ENCODE results near the gene TBX20.

TBX20 gene

GRCh38 chr7:35253710-35254495, at the start of gene TBX20:
Gene TBX20, minus strand, starts transcription at chr7:35254100. Its CDS starts 480 bp downstream, at chr7:35253620.
- TF ChIP-seq, protein P1, sequence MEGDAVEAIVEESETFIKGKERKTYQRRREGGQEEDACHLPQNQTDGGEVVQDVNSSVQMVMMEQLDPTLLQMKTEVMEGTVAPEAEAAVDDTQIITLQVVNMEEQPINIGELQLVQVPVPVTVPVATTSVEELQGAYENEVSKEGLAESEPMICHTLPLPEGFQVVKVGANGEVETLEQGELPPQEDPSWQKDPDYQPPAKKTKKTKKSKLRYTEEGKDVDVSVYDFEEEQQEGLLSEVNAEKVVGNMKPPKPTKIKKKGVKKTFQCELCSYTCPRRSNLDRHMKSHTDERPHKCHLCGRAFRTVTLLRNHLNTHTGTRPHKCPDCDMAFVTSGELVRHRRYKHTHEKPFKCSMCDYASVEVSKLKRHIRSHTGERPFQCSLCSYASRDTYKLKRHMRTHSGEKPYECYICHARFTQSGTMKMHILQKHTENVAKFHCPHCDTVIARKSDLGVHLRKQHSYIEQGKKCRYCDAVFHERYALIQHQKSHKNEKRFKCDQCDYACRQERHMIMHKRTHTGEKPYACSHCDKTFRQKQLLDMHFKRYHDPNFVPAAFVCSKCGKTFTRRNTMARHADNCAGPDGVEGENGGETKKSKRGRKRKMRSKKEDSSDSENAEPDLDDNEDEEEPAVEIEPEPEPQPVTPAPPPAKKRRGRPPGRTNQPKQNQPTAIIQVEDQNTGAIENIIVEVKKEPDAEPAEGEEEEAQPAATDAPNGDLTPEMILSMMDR (IDR thresholded peaks at IDR 0.05; ENCODE audit: low read depth, low read length): no peak
- no peak for TF ChIP-seq MYC (IDR thresholded peaks at IDR 0.05; ENCODE audit: low read depth, low read length)
- TF ChIP-seq POLR2A (IDR thresholded peaks at IDR 0.05; ENCODE audit: extremely low read depth, insufficient read length): no peak
- TF ChIP-seq, protein P2, sequence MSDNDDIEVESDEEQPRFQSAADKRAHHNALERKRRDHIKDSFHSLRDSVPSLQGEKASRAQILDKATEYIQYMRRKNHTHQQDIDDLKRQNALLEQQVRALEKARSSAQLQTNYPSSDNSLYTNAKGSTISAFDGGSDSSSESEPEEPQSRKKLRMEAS (IDR thresholded peaks at IDR 0.05; ENCODE audit: low read depth, low read length): no peak
- H3K4me3 ChIP-seq (ENCODE audit: low read depth, low read length): peak within 1 kb of the TSS; percentile 49
- DNase-seq (ENCODE audit: low read depth): peak; percentile 58

DNA sequence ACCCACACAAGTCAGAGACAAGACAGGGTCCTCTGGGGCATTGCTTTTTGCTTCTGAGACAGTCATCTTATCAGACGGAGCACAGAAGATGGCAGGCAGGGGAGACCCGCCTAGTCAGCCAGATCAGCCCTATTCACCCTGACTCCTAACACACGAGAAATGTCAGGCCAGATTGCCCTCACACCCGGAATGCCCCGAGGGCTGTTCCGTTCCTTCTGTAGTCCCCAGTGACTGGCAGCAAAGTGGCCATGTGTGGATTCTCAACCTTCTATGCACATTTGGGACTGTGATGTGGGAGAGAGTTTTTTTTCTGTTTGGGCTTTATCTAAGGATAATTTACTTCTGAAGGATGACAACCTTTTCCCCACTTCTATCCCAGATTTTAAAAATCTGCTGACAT, 35.5 kb upstream of the TBX20 start:
- DNase-seq (ENCODE audit: low read depth): no peak
- TF ChIP-seq, protein P2 (IDR thresholded peaks at IDR 0.05; ENCODE audit: low read depth, low read length): no peak
- TF ChIP-seq, protein P1 (IDR thresholded peaks at IDR 0.05; ENCODE audit: low read depth, low read length): no peak
- TF ChIP-seq MYC (IDR thresholded peaks at IDR 0.05; ENCODE audit: low read depth, low read length) (no peak), POLR2A (IDR thresholded peaks at IDR 0.05; ENCODE audit: extremely low read depth, insufficient read length) (no peak)

GRCh38 chr7:35286986-35287385, 33.1 kb upstream of the TBX20 start:
- no peak for DNase-seq (ENCODE audit: low read depth)
- no peak overlapping the region for H3K4me3 ChIP-seq (ENCODE audit: low read depth, low read length)
- TF ChIP-seq, protein P2 (IDR thresholded peaks at IDR 0.05; ENCODE audit: low read depth, low read length): no peak
- TF ChIP-seq MYC (IDR thresholded peaks at IDR 0.05; ENCODE audit: low read depth, low read length) (no peak), POLR2A (IDR thresholded peaks at IDR 0.05; ENCODE audit: extremely low read depth, insufficient read length) (no peak)
- TF ChIP-seq, protein P1 (IDR thresholded peaks at IDR 0.05; ENCODE audit: low read depth, low read length): no peak

More for the DNA sequence above, 35.5 kb upstream of the TBX20 start:
- H3K4me3 ChIP-seq (ENCODE audit: low read depth, low read length): no peak overlapping the region

DNA sequence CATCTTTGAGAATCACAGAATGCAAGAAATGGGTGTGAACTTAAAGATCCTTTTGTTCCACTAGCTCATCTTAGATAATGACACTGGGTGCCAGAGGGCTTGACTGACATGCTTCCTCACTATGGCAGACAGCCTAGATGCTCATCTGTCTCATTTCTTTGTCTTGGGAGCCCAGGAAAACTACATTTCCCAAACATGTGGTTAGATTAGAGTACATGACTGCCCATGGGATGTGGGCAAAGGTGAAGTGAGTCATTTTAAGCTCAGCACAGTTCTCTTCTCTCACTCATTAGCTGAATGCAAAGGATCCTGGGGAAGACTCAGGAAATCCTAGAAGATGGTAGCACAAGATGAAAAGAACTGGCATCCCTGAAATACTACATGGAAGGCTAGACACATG, 32.5 kb upstream of the TBX20 start:
- DNase-seq (ENCODE audit: low read depth): no peak
- no peak overlapping the region for H3K4me3 ChIP-seq (ENCODE audit: low read depth, low read length)
- TF ChIP-seq, protein P2 (IDR thresholded peaks at IDR 0.05; ENCODE audit: low read depth, low read length): no peak
- TF ChIP-seq MYC (IDR thresholded peaks at IDR 0.05; ENCODE audit: low read depth, low read length) (no peak), POLR2A (IDR thresholded peaks at IDR 0.05; ENCODE audit: extremely low read depth, insufficient read length) (no peak)
- TF ChIP-seq, protein P1 (IDR thresholded peaks at IDR 0.05; ENCODE audit: low read depth, low read length): no peak

DNA sequence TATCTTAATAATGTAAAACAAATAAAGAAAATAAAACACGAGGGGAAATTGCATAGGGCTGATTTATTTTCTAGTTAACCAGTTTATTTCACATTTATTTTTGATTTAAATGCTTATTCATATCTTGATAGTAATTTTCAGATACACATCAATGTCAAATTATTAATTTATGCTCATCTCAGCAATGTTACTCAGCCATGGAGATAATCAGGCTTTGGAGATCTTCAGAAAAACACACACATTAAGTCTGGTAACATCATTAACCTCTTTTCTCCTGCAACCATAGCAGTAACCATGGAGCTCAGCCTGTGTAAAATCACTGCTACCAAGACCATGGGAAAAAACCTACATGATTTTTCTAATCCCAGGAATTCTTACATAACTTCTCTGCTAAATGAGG, 31.9 kb upstream of the TBX20 start:
- DNase-seq (ENCODE audit: low read depth): no peak
- TF ChIP-seq POLR2A (IDR thresholded peaks at IDR 0.05; ENCODE audit: extremely low read depth, insufficient read length) (no peak), MYC (IDR thresholded peaks at IDR 0.05; ENCODE audit: low read depth, low read length) (no peak)
- TF ChIP-seq, protein P1 (IDR thresholded peaks at IDR 0.05; ENCODE audit: low read depth, low read length): no peak
- TF ChIP-seq, protein P2 (IDR thresholded peaks at IDR 0.05; ENCODE audit: low read depth, low read length): no peak
- H3K4me3 ChIP-seq (ENCODE audit: low read depth, low read length): no peak overlapping the region

Measured in NB4 (cell line).